K562 (cell line): ENCODE measurements around the gene PTAFR. TPM values are rescaled to one million over a fixed set of nuclear protein-coding genes. Genes with fewer than 3 reads are reported as not detected.
A peak's percentile ranks its signal among the peaks of the same experiment; 100 is the strongest.

Experiments used
- ATAC-seq: fragments of 200-7000 bp; cut with Tn5 transposase; 3 replicates; pipeline ENCODE4 v1.9.1; 2020; ENCODE audit warnings: moderate library complexity
- BruUV-seq: library from RNA; stranded (reverse); fragments of 400-500 nt; replicated peaks from 2 replicates; lab custom pipeline; 2021; lab: Mats Ljungman, UMichigan
- CTCF ChIA-PET: fragments of 300-600 bp; formaldehyde crosslinking; extraction: SDS; loops from one replicate; lab custom pipeline; 2021; ENCODE audit warnings: low intra/inter-chr PET ratio; lab: Yijun Ruan, JAX
- POLR2A ChIA-PET: fragments of 300-600, 350-650 bp; sonication (Branson Sonifier 250); formaldehyde crosslinking; extraction: SDS; loops from one replicate; lab custom pipeline; 2021; ENCODE audit warnings: antibody characterized with exemption, inconsistent platforms; lab: Yijun Ruan, JAX
- DNase-seq, 4 experiments: peaks; one replicate each; pipeline versions ENCODE4 v3.0.0 to v3.0.0-alpha.2; 2011 to 2018; ENCODE audit warnings: low spot score in 3 of 4, mixed read lengths in 3 of 4; ENCODE audit errors: extremely low read depth in 1 of 4
- FAIRE-seq: peaks from 2 replicates; lab custom pipeline; 2011; peaks lifted over from hg19 to GRCh38; lab: Jason Lieb, UNC
- H2AFZ ChIP-seq: 2 replicates; pipeline ENCODE4 v1.6.0; 2011; ENCODE audit warnings: low read depth, low read length, control low read depth, inconsistent platforms
- H3K27ac ChIP-seq: fragments of 200-600 bp; 3 replicates; pipeline ENCODE4 v1.8.0; 2011; ENCODE audit warnings: low read depth, mild to moderate bottlenecking, control low read depth, inconsistent platforms, low read length, moderate library complexity, mixed read lengths; ENCODE audit errors: extremely low read depth
- H3K27me3 ChIP-seq, 2 experiments: fragments of 300-600 bp in 1 of 2; 2 replicates in 1 of 2; 3 replicates in 1 of 2; pipeline versions ENCODE4 v1.6.0 to v1.8.0; 2011; ENCODE audit warnings: inconsistent platforms in 2 of 2, low read length in 2 of 2, mild to moderate bottlenecking in 1 of 2, mixed read lengths in 1 of 2, moderate library complexity in 1 of 2; ENCODE audit not compliant: control insufficient read depth in 2 of 2, insufficient read depth in 2 of 2
- H3K36me3 ChIP-seq: fragments of 300-600 bp; 3 replicates; pipeline ENCODE4 v1.8.0; 2011; ENCODE audit warnings: mild to moderate bottlenecking, low read length, inconsistent platforms; ENCODE audit not compliant: control insufficient read depth, insufficient read depth
- H3K4me1 ChIP-seq, 2 experiments: fragments of 200-600 bp in 1 of 2; replicated peaks in 1 of 2; 2 replicates in 1 of 2; 3 replicates in 1 of 2; pipeline versions ENCODE4 v1.5.1 to v1.8.0; 2011; ENCODE audit warnings: inconsistent platforms in 2 of 2, low read length in 2 of 2, mild to moderate bottlenecking in 1 of 2, mixed read lengths in 1 of 2, moderate library complexity in 1 of 2; ENCODE audit not compliant: control insufficient read depth in 2 of 2, insufficient read depth in 2 of 2
- H3K4me2 ChIP-seq: 2 replicates; pipeline ENCODE4 v1.6.1; 2011; ENCODE audit warnings: low read length, control low read depth, inconsistent platforms, mixed read lengths; ENCODE audit not compliant: insufficient read depth
- H3K4me3 ChIP-seq: fragments of 200-600 bp; sonication (generic), shearing (Covaris generic); 2 replicates; pipeline ENCODE4 v1.5.1; 2016; ENCODE audit warnings: control low read depth, inconsistent platforms
- H3K79me2 ChIP-seq: fragments of 200-600 bp; 3 replicates; pipeline ENCODE4 v1.8.0; 2011; ENCODE audit warnings: low read length, inconsistent platforms; ENCODE audit not compliant: control insufficient read depth, insufficient read depth
- H3K9ac ChIP-seq, 2 experiments: 2 replicates each; pipeline versions ENCODE4 v1.6.0 to v1.6.1; 2011; ENCODE audit warnings: low read depth in 2 of 2, low read length in 2 of 2, control low read depth in 1 of 2, inconsistent platforms in 1 of 2, mild to moderate bottlenecking in 1 of 2, mixed read lengths in 1 of 2; ENCODE audit not compliant: insufficient read depth in 1 of 2
- H3K9me1 ChIP-seq: one replicate; pipeline ENCODE4 v1.6.0; 2011; ENCODE audit warnings: inconsistent platforms, mild to moderate bottlenecking, low read length, moderate library complexity; ENCODE audit not compliant: control insufficient read depth, insufficient read depth
- H3K9me3 ChIP-seq: replicated peaks from 2 replicates; pipeline ENCODE4 v1.5.1; 2011; ENCODE audit warnings: low read depth, low read length, inconsistent platforms; ENCODE audit not compliant: control insufficient read depth, insufficient read depth
- H4K20me1 ChIP-seq: replicated peaks from 2 replicates; pipeline ENCODE4 v1.6.1; 2011; ENCODE audit warnings: low read length, inconsistent platforms, mixed read lengths; ENCODE audit not compliant: control insufficient read depth, insufficient read depth
- ARID1B ChIP-seq: fragments of 450-650 bp; IDR thresholded peaks from 2 replicates; pipeline ENCODE4 v1.6.1; 2016; ENCODE audit warnings: antibody characterized with exemption, mild to moderate bottlenecking, inconsistent platforms
- CBFA2T2 ChIP-seq: fragments of 450-650 bp; conservative IDR thresholded peaks from 2 replicates; pipeline ENCODE4 v1.6.1; 2017; ENCODE audit warnings: mild to moderate bottlenecking
- CBFA2T3 ChIP-seq: fragments of 450-650 bp; IDR thresholded peaks from 2 replicates; pipeline ENCODE4 v1.6.1; 2017
- ELF1 ChIP-seq: fragments of 200-800 bp; sonication (Bioruptor generic); IDR thresholded peaks from 2 replicates; pipeline ENCODE4 v1.6.1; 2016; ENCODE audit warnings: missing genetic modification characterization, missing compliant biosample characterization
- IFI16 ChIP-seq: fragments of 250-450 bp; sonication (Bioruptor Pico); IDR thresholded peaks from 2 replicates; pipeline ENCODE4 v2.1.2; 2022; ENCODE audit warnings: mild to moderate bottlenecking, inconsistent platforms
- MAFF ChIP-seq: IDR thresholded peaks from 2 replicates; pipeline ENCODE4 v1.6.1; 2012; ENCODE audit warnings: low read length, improper control_type of control experiment
- MAFK ChIP-seq: IDR thresholded peaks from 2 replicates; pipeline ENCODE4 v1.6.1; 2011; ENCODE audit warnings: low read length, improper control_type of control experiment
- NFE2 ChIP-seq: IDR thresholded peaks from 2 replicates; pipeline ENCODE4 v1.6.1; 2014; ENCODE audit warnings: antibody characterized with exemption, low read depth
- NR2F6 ChIP-seq: fragments of 450-650 bp; formaldehyde crosslinking; IDR thresholded peaks from 2 replicates; pipeline ENCODE4 v1.4.0; 2020; ENCODE audit warnings: mild to moderate bottlenecking
- SPI1 ChIP-seq: IDR thresholded peaks from 2 replicates; pipeline ENCODE4 v1.6.1; 2011; ENCODE audit warnings: low read depth, low read length, control low read depth, borderline replicate concordance
- ZFX ChIP-seq: sonication (generic); formaldehyde crosslinking; IDR thresholded peaks from 2 replicates; pipeline ENCODE4 v1.8.0; 2022; ENCODE audit warnings: mild to moderate bottlenecking, missing genetic modification reagents, moderate library complexity
- ZKSCAN8 ChIP-seq: fragments of 200-800 bp; sonication (Bioruptor generic); IDR thresholded peaks from 2 replicates; pipeline ENCODE4 v1.6.1; 2016; ENCODE audit warnings: missing genetic modification characterization, missing compliant biosample characterization
- ZNF584 ChIP-seq: fragments of 200-800 bp; sonication (Bioruptor generic); IDR thresholded peaks from 2 replicates; pipeline ENCODE4 v1.6.1; 2016; ENCODE audit warnings: low read depth, mild to moderate bottlenecking, missing genetic modification characterization, missing compliant biosample characterization
- WGBS: fragments of 100-300 bp; shearing (Covaris generic); methylation state at CpG from one replicate; pipeline ENCODE4 v1.1.6; 2016; ENCODE audit warnings: low coverage, mixed read lengths; ENCODE audit not compliant: insufficient coverage; ENCODE audit errors: missing lambda C conversion rate; 5-methylcytosine and 5-hydroxymethylcytosine counted together
- in situ Hi-C: fragments of 300-500 bp; cut with MboI; formaldehyde crosslinking; loops from 4 replicates; pipeline ENCODE4 v1.15.0; 2018; ENCODE audit warnings: inconsistent platforms, mixed read lengths
- intact Hi-C: fragments of 100-400 bp; cut with micrococcal nuclease; formaldehyde crosslinking; loops from 2 replicates; pipeline ENCODE4 v1.14.2; 2022
- polyA plus RNA-seq, 8 experiments: library from polyadenylated mRNA; depleted of rRNA in 4 of 8; stranded (reverse) in 5 of 8; unstranded in 3 of 8; fragments of >200 nt; fragmentation: Nextera tagmentation in 2 of 8; fragmentation: Illumina TruSeq in 1 of 8; extraction: Ambion mirVana in 2 of 8; extraction: Trizol in 1 of 8; gene quantifications; 2 replicates each; pipeline versions ENCODE4 v1.2.1 to v1.2.3, GENCODE V29; 2011 to 2014; ENCODE audit warnings: inconsistent platforms in 1 of 8, missing spikeins in 1 of 8
- total RNA-seq, 7 experiments: library from RNA; depleted of rRNA in 6 of 7; stranded (reverse); fragments of >200 nt in 6 of 7; fragmentation: Illumina TruSeq in 2 of 7; extraction: Trizol in 2 of 7; gene quantifications; 2 replicates each; pipeline versions ENCODE4 v1.2.1 to v1.2.3, GENCODE V29; 2011 to 2021; ENCODE audit warnings: low replicate concordance in 1 of 7

The PTAFR gene
- total and polyA plus RNA-seq, 9 of the 15 experiments (the other 6 are each of a cell fraction or from before 2014, with no cell fraction given) = 0.15 to 0.55 (median 0.40) TPM; not detected in 1

GRCh38 chr1:28190337-28190979 lies 14.0 kb upstream of the PTAFR start:
- H3K27ac ChIP-seq = no peak overlapping the region; the same call in 2 of the 3 replicates
- in situ Hi-C loops = loop anchor here (10.0 kb wide), 1 partner anchor 326 kb away; no protein-coding TSS in a partner anchor
- intact Hi-C loops = no loop called here
- ChIA-PET POLR2A (interaction anchor here (0.6 to 1.9 kb wide), 4 partner anchors 11 to 458 kb away, joined by 3 to 4 read pairs (median 4); partner anchors contain the start of gene RNU11), CTCF (interaction anchor here (0.6 kb wide), 1 partner anchor 429 kb away, joined by 4 read pairs; no protein-coding TSS in a partner anchor)
- peaks cover 13 to 14% of the 10 kb centered on the region in 2 experiments for H3K4me1 ChIP-seq
- H4K20me1 ChIP-seq = no peaks in the 10 kb centered on the region
- FAIRE-seq = peak; percentile 74
- H2AFZ ChIP-seq = peak overlapping the region; percentile 78
- H3K36me3 ChIP-seq = no peaks in the 10 kb centered on the region
- BruUV-seq = no TSS peak
- H3K9me3 ChIP-seq = no peaks in the 10 kb centered on the region
- peak overlapping the region; percentile 27 for H3K4me2 ChIP-seq
- H3K27me3 ChIP-seq = no peaks in the 10 kb centered on the region
- TF ChIP-seq CBFA2T3 (peak; percentile 35; the same call in 1 of the 2 replicates), ARID1B (peak; percentile 38; the same call in 1 of the 2 replicates), MAFK (peak; percentile 43), MAFF (peak; percentile 48; the same call in 1 of the 2 replicates), IFI16 (CRISPR knock-in tag) (no peak), ELF1 (peak; percentile 29; the same call in 1 of the 2 replicates), ZNF584 (CRISPR knock-in tag) (no peak), CBFA2T2 (0 out of 2 replicates have a peak, but pooled peaks have one; percentile 3), ZKSCAN8 (no peak), ZFX (peak; percentile 18; the same call in 1 of the 2 replicates), NR2F6 (no peak), SPI1 (peak; percentile 87), NFE2 (peak; percentile 72)
- H3K9ac ChIP-seq = peak overlapping the region in 1 of 2 experiments; percentile 74; a peak in 2 of 4 replicates
- no peaks in the 10 kb centered on the region for H3K79me2 ChIP-seq
- WGBS = 2% methylated on average over 3 of the region's 3 CpGs
- peak in 1 of 4 experiments; percentile 8 for DNase-seq
- ATAC-seq = peak; percentile 11; the same call in 2 of the 3 replicates
- no peak overlapping the region for H3K4me3 ChIP-seq
- no peaks in the 10 kb centered on the region for H3K9me1 ChIP-seq
